Measurements from ENCODE around the gene BSX. TPM values are rescaled to one million over a fixed set of nuclear protein-coding genes. Genes with fewer than 3 reads are reported as not detected.

BSX gene
- total and polyA plus RNA-seq, 2 of the 4 experiments (the other 2 are of a cell fraction): not detected

Other genes starting within 250 kb of the BSX start
- gene CRTAM, start 143.3 kb downstream of the BSX start, total RNA-seq (2012; rRNA removed): not detected in 2 replicates
- not detected in 2 replicates for gene CRTAM, start 143.3 kb downstream of the BSX start, polyA plus RNA-seq (2012; rRNA removed)
- gene JHY, start 99.1 kb downstream of the BSX start, total RNA-seq (2012; rRNA removed): 0.54 and 0.56 TPM in 2 replicates
- 0.46 and 0.51 TPM in 2 replicates for gene JHY, start 99.1 kb downstream of the BSX start, polyA plus RNA-seq (2012; rRNA removed)
- 4,053 and 4,346 TPM in 2 replicates for gene HSPA8, start 80.3 kb upstream of the BSX start, total RNA-seq (2012; rRNA removed)
- 2,309 and 2,607 TPM in 2 replicates for gene HSPA8, start 80.3 kb upstream of the BSX start, polyA plus RNA-seq (2012; rRNA removed)
- gene CLMP, start 213.4 kb upstream of the BSX start, total RNA-seq (2012; rRNA removed): 54.7 and 56.1 TPM in 2 replicates
- 78.9 and 95.7 TPM in 2 replicates for gene CLMP, start 213.4 kb upstream of the BSX start, polyA plus RNA-seq (2012; rRNA removed)

Data from IMR-90 (cell line).